HG03354 (cell line): Measurements from ENCODE around the gene MTA2.
"Not testable (repeated sequence)": the region's sequence is repeated elsewhere in the genome, so short reads cannot be mapped to it uniquely, and the experiment has no call there.

Experiments
- ATAC-seq: cut with Tn5 transposase; IDR thresholded peaks from one replicate; pipeline ENCODE4 v1.9.1; 2021; ENCODE audit warnings: mild to moderate bottlenecking; ENCODE audit not compliant: unreplicated experiment, poor library complexity, severe bottlenecking

MTA2 gene

GRCh38 chr11:62572431-62572830, 29.2 kb downstream of the MTA2 start:
- ATAC-seq: no peak

- ATAC-seq: not testable (repeated sequence)
Observed at GRCh38 chr11:62571493-62571892, 30.2 kb downstream of the MTA2 start.

GRCh38 chr11:62570903-62571302, 30.8 kb downstream of the MTA2 start:
- ATAC-seq: not testable (repeated sequence)

- ATAC-seq: no peak
Observed at GRCh38 chr11:62569611-62570010, 32.1 kb downstream of the MTA2 start.

- ATAC-seq: no peak
Observed at GRCh38 chr11:62567018-62567633, 34.5 kb downstream of the MTA2 start.

GRCh38 chr11:62566247-62566646, 35.4 kb downstream of the MTA2 start:
- no peak for ATAC-seq

GRCh38 chr11:62565100-62565802, 36.4 kb downstream of the MTA2 start:
- ATAC-seq: no peak

- ATAC-seq: not testable (repeated sequence)
Observed at GRCh38 chr11:62561677-62562230, 39.9 kb downstream of the MTA2 start.

GRCh38 chr11:62560566-62561103, 41.0 kb downstream of the MTA2 start:
- ATAC-seq: no peak

- ATAC-seq: not testable (repeated sequence)
Observed at GRCh38 chr11:62559626-62560025, 42.0 kb downstream of the MTA2 start.

GRCh38 chr11:62559204-62559603, 42.5 kb downstream of the MTA2 start:
- no peak for ATAC-seq

GRCh38 chr11:62558669-62559068, 43.0 kb downstream of the MTA2 start:
- no peak for ATAC-seq

- ATAC-seq: peak; percentile 20
Observed at GRCh38 chr11:62556875-62557631, 44.6 kb downstream of the MTA2 start.

- peak; percentile 39 for ATAC-seq
Observed at GRCh38 chr11:62556108-62556874, 45.4 kb downstream of the MTA2 start.

- ATAC-seq: peak; percentile 53
Observed at GRCh38 chr11:62555464-62556107, 46.1 kb downstream of the MTA2 start.

GRCh38 chr11:62554387-62555167, 47.1 kb downstream of the MTA2 start:
- ATAC-seq: no peak

- no peak for ATAC-seq
Observed at GRCh38 chr11:62553839-62554361, 47.8 kb downstream of the MTA2 start.
